SK-N-SH (cell line): Measurements from ENCODE around the gene GPATCH2L. TPM values are rescaled to one million over a fixed set of nuclear protein-coding genes. Genes with fewer than 3 reads are reported as not detected.

Source experiments
- CTCF ChIA-PET: fragments of 300-600, 350-600 bp; formaldehyde crosslinking; extraction: SDS; loops from one replicate; lab custom pipeline; 2021; lab: Yijun Ruan, JAX
- POLR2A ChIA-PET: fragments of 350-600 bp; sonication (Branson Sonifier 250); formaldehyde crosslinking; extraction: SDS; loops from one replicate; lab custom pipeline; 2020; ENCODE audit warnings: antibody characterized with exemption, inconsistent platforms; lab: Yijun Ruan, JAX
- DNase-seq: peaks from one replicate; pipeline ENCODE4 v3.0.0; 2012
- H2AFZ ChIP-seq: fragments of 200-600 bp; sonication (generic); 2 replicates; pipeline ENCODE4 v1.8.1; 2016; ENCODE audit warnings: antibody characterized with exemption, mild to moderate bottlenecking, low read depth
- H3F3A ChIP-seq: fragments of 200-600 bp; sonication (generic); replicated peaks from 2 replicates; pipeline ENCODE3; 2016; ENCODE audit warnings: antibody characterized with exemption, mild to moderate bottlenecking; ENCODE audit not compliant: insufficient read depth
- H3K27ac ChIP-seq, 2 experiments: fragments of 200-500 bp in 1 of 2; fragments of 200-600 bp in 1 of 2; sonication (Bioruptor generic) in 1 of 2; sonication (generic), shearing (Covaris generic) in 1 of 2; 2 replicates each; pipeline versions ENCODE4 v1.5.1 to v1.6.1; 2014 to 2016; ENCODE audit warnings: low read depth in 2 of 2, inconsistent platforms in 1 of 2, low read length in 1 of 2, mild to moderate bottlenecking in 1 of 2, mixed read lengths in 1 of 2
- H3K27me3 ChIP-seq: fragments of 200-600 bp; sonication (generic), shearing (Covaris generic); 2 replicates; pipeline ENCODE4 v1.6.1; 2016; ENCODE audit warnings: mixed run types; ENCODE audit not compliant: insufficient read depth
- H3K36me3 ChIP-seq, 2 experiments: fragments of 200-500 bp in 1 of 2; fragments of 200-600 bp in 1 of 2; sonication (Bioruptor generic) in 1 of 2; sonication (generic) in 1 of 2; replicated peaks in 1 of 2; 2 replicates each; pipeline versions ENCODE3 to v1.5.1; 2014 to 2016; ENCODE audit warnings: low read length in 1 of 2, mild to moderate bottlenecking in 1 of 2; ENCODE audit not compliant: insufficient read depth in 2 of 2, control insufficient read depth in 1 of 2
- H3K4me1 ChIP-seq, 2 experiments: fragments of 200-500 bp in 1 of 2; fragments of 200-600 bp in 1 of 2; sonication (Bioruptor generic) in 1 of 2; sonication (generic), shearing (Covaris generic) in 1 of 2; 2 replicates each; pipeline versions ENCODE4 v1.5.1 to v1.6.1; 2014 to 2016; ENCODE audit warnings: low read depth in 1 of 2, low read length in 1 of 2, mixed run types in 1 of 2; ENCODE audit not compliant: insufficient read depth in 2 of 2, control insufficient read depth in 1 of 2
- H3K4me2 ChIP-seq: fragments of 200-600 bp; sonication (generic), shearing (Covaris generic); 2 replicates; pipeline ENCODE4 v1.6.1; 2017; ENCODE audit warnings: mixed run types
- H3K4me3 ChIP-seq, 2 experiments: fragments of 200-500 bp in 1 of 2; fragments of 200-600 bp in 1 of 2; sonication (Bioruptor generic) in 1 of 2; sonication (generic), shearing (Covaris generic) in 1 of 2; 2 replicates each; pipeline versions ENCODE4 v1.5.1 to v1.8.1; 2014 to 2016; ENCODE audit warnings: low read depth in 2 of 2, inconsistent platforms in 1 of 2, low read length in 1 of 2, mild to moderate bottlenecking in 1 of 2, mixed read lengths in 1 of 2, moderate library complexity in 1 of 2
- H3K79me2 ChIP-seq: fragments of 200-600 bp; sonication (generic); 2 replicates; pipeline ENCODE4 v1.8.1; 2017; ENCODE audit warnings: mild to moderate bottlenecking; ENCODE audit not compliant: insufficient read depth
- H3K9ac ChIP-seq: fragments of 200-600 bp; sonication (generic); 2 replicates; pipeline ENCODE4 v1.6.1; 2017; ENCODE audit warnings: mixed run types
- H3K9me2 ChIP-seq: fragments of 200-600 bp; sonication (generic); 2 replicates; pipeline ENCODE4 v1.6.1; 2017; ENCODE audit warnings: mixed run types
- H3K9me3 ChIP-seq: fragments of 200-600 bp; sonication (generic); 2 replicates; pipeline ENCODE4 v1.6.1; 2017; ENCODE audit warnings: mixed run types, mild to moderate bottlenecking, moderate library complexity
- H4K20me1 ChIP-seq: fragments of 200-600 bp; sonication (generic); 2 replicates; pipeline ENCODE4 v1.6.1; 2017; ENCODE audit warnings: mild to moderate bottlenecking, mixed run types; ENCODE audit not compliant: insufficient read depth
- CHD2 ChIP-seq: fragments of 150-350 bp; IDR thresholded peaks from 2 replicates; pipeline ENCODE4 v1.6.1; 2018; ENCODE audit warnings: low read length; ENCODE audit not compliant: partially characterized antibody
- ELF1 ChIP-seq: IDR thresholded peaks from 2 replicates; pipeline ENCODE4 v1.4.0; 2012
- FOSL2 ChIP-seq: IDR thresholded peaks from 2 replicates; pipeline ENCODE4 v1.4.0; 2012; ENCODE audit warnings: low read depth, mild to moderate bottlenecking, moderate library complexity, borderline replicate concordance
- FOXJ3 ChIP-seq: sonication (generic); formaldehyde crosslinking; IDR thresholded peaks from 2 replicates; pipeline ENCODE4 v1.5.1; 2020; ENCODE audit warnings: mild to moderate bottlenecking, missing genetic modification reagents
- FOXM1 ChIP-seq: IDR thresholded peaks from 2 replicates; pipeline ENCODE4 v1.4.0; 2012; ENCODE audit warnings: low read depth, mild to moderate bottlenecking
- GATA2 ChIP-seq: sonication (generic); formaldehyde crosslinking; IDR thresholded peaks from 2 replicates; pipeline ENCODE4 v1.5.0; 2020; ENCODE audit warnings: mild to moderate bottlenecking, missing genetic modification reagents
- MAX ChIP-seq: IDR thresholded peaks from 2 replicates; pipeline ENCODE4 v1.4.0; 2012; ENCODE audit warnings: low read depth
- MEF2A ChIP-seq: IDR thresholded peaks from 2 replicates; pipeline ENCODE4 v1.4.0; 2012; ENCODE audit warnings: low read depth, borderline replicate concordance
- PBX3 ChIP-seq: IDR thresholded peaks from 2 replicates; pipeline ENCODE4; 2012
- SMC3 ChIP-seq: IDR thresholded peaks from 2 replicates; pipeline ENCODE4 v1.6.1; 2012; ENCODE audit warnings: low read depth, low read length, improper control_type of control experiment
- TEAD4 ChIP-seq: IDR thresholded peaks from 2 replicates; pipeline ENCODE4 v1.4.0; 2012; ENCODE audit warnings: mild to moderate bottlenecking, borderline replicate concordance; ENCODE audit not compliant: insufficient read depth
- USF1 ChIP-seq: IDR thresholded peaks from 2 replicates; pipeline ENCODE4 v1.4.0; 2012; ENCODE audit warnings: low read depth, borderline replicate concordance
- USF2 ChIP-seq: fragments of 150-350 bp; IDR thresholded peaks from 2 replicates; pipeline ENCODE4 v1.6.1; 2017; ENCODE audit warnings: antibody characterized with exemption, low read length, low read depth, borderline replicate concordance
- YY1 ChIP-seq: IDR thresholded peaks from 2 replicates; pipeline ENCODE4 v1.4.0; 2012; ENCODE audit warnings: low read depth, mild to moderate bottlenecking
- WGBS: methylation state at CpG from one replicate; pipeline ENCODE4 v1.1.6; 2017; ENCODE audit warnings: low lambda C conversion rate; 5-methylcytosine and 5-hydroxymethylcytosine counted together
- polyA plus RNA-seq, 3 experiments: library from polyadenylated mRNA; depleted of rRNA; stranded (reverse); fragments of >200 nt; gene quantifications; 2 replicates each; pipeline ENCODE4 v1.2.3, GENCODE V29; 2012

GPATCH2L gene
- polyA plus RNA-seq, 1 of the 3 experiments (the other 2 are of a cell fraction) = 17.7 TPM

- TF ChIP-seq MAX = no peak
- TF ChIP-seq PBX3 = no peak
- no peak for TF ChIP-seq MEF2A
Measured at GRCh38 chr14:76123426-76124225, 28.1 kb upstream of the GPATCH2L start (continued).

- H3K4me2 ChIP-seq = no peak overlapping the region
- H3K9me2 ChIP-seq = no peaks in the 10 kb centered on the region
- POLR2A ChIA-PET = no interaction called here
- no peaks in the 10 kb centered on the region for H3K4me1 ChIP-seq
- H3K36me3 ChIP-seq = no peaks in the 10 kb centered on the region
- H3K9ac ChIP-seq = no peak overlapping the region
- no peaks in the 10 kb centered on the region for H3K79me2 ChIP-seq
- H3K27ac ChIP-seq = no peak overlapping the region
- no peak for TF ChIP-seq YY1
- TF ChIP-seq CHD2 = no peak
- no peak for TF ChIP-seq SMC3
- TF ChIP-seq FOXM1 = no peak
- TF ChIP-seq FOXJ3 (CRISPR knock-in tag) = no peak
- no peak for TF ChIP-seq USF1
- TF ChIP-seq USF2 = no peak
- no peak for TF ChIP-seq ELF1
- no peak for TF ChIP-seq PBX3
- no peak for TF ChIP-seq FOSL2
- TF ChIP-seq GATA2 = no peak
- no peak for TF ChIP-seq TEAD4
- TF ChIP-seq MEF2A = no peak
- TF ChIP-seq, all 33 proteins: peak for 0
- Histone ChIP-seq H3F3A (no peaks in the 10 kb centered on the region), H3K27me3 (no peaks in the 10 kb centered on the region), H3K9me3 (no peaks in the 10 kb centered on the region), H3K4me3 (no peak overlapping the region), H4K20me1 (no peaks in the 10 kb centered on the region), H2AFZ (no peak overlapping the region)
- CTCF ChIA-PET = interaction anchor here (1.1 to 3.0 kb wide), 3 partner anchors 30 to 267 kb away, joined by 3 to 8 read pairs (median 3); no protein-coding TSS in a partner anchor
- no peak for DNase-seq
- WGBS = 56% methylated on average over 8 of the region's 8 CpGs
Measured at GRCh38 chr14:76125511-76125910, 26.2 kb upstream of the GPATCH2L start.
